Karpas-422 (cell line): ENCODE results near the gene C5AR1. TPM values are rescaled to one million over a fixed set of nuclear protein-coding genes. Genes with fewer than 3 reads are reported as not detected.
"Not testable (repeated sequence)": the region's sequence is repeated elsewhere in the genome, so short reads cannot be mapped to it uniquely, and the experiment has no call there.

ENCODE experiments used
- DNase-seq: peaks from one replicate; pipeline ENCODE4 v3.0.0-alpha.2; 2015
- H2AFZ ChIP-seq: fragments of 200-600 bp; sonication (generic); 2 replicates; pipeline ENCODE4 v1.6.1; 2014; ENCODE audit warnings: antibody characterized with exemption, low read length, mixed read lengths
- H3K27ac ChIP-seq: fragments of 200-600 bp; sonication (generic); 2 replicates; pipeline ENCODE4 v1.5.1; 2014; ENCODE audit warnings: mild to moderate bottlenecking, low read length, moderate library complexity
- H3K27me3 ChIP-seq: fragments of 200-600 bp; sonication (generic); 2 replicates; pipeline ENCODE4 v1.6.1; 2014; ENCODE audit warnings: low read length, mixed read lengths
- H3K36me3 ChIP-seq: fragments of 200-600 bp; sonication (generic); 2 replicates; pipeline ENCODE4 v1.6.1; 2014; ENCODE audit warnings: low read length, mixed read lengths; ENCODE audit not compliant: insufficient read depth
- H3K4me1 ChIP-seq: fragments of 200-600 bp; sonication (generic); 2 replicates; pipeline ENCODE4 v1.6.1; 2014; ENCODE audit warnings: mild to moderate bottlenecking, low read length, mixed read lengths
- H3K4me2 ChIP-seq: fragments of 200-600 bp; sonication (generic); 2 replicates; pipeline ENCODE4 v1.6.1; 2014; ENCODE audit warnings: low read length, low read depth, mild to moderate bottlenecking; ENCODE audit not compliant: poor library complexity, severe bottlenecking
- H3K4me3 ChIP-seq: fragments of 200-600 bp; sonication (generic); 2 replicates; pipeline ENCODE4 v1.5.1; 2014; ENCODE audit warnings: mild to moderate bottlenecking, antibody characterized with exemption, low read length, mixed read lengths
- H3K79me2 ChIP-seq: fragments of 200-600 bp; sonication (generic); 2 replicates; pipeline ENCODE4 v1.6.1; 2014; ENCODE audit warnings: mild to moderate bottlenecking, low read length, mixed read lengths
- H3K9ac ChIP-seq: fragments of 200-600 bp; sonication (generic); 2 replicates; pipeline ENCODE4 v1.6.0; 2014; ENCODE audit warnings: low read length
- H3K9me2 ChIP-seq: fragments of 200-600 bp; sonication (generic), shearing (Covaris generic); replicated peaks from 2 replicates; pipeline ENCODE4 v1.6.0; 2014; ENCODE audit warnings: mild to moderate bottlenecking, low read length, moderate library complexity; ENCODE audit not compliant: insufficient read depth
- H3K9me3 ChIP-seq: fragments of 300-700, 200-600 bp; sonication (generic); 2 replicates; pipeline ENCODE4 v1.6.1; 2014; ENCODE audit warnings: low read length, mixed read lengths
- H4K20me1 ChIP-seq: fragments of 200-600 bp; sonication (generic); 2 replicates; pipeline ENCODE4 v1.6.1; 2014; ENCODE audit warnings: mild to moderate bottlenecking, antibody characterized with exemption, low read length, low read depth; ENCODE audit not compliant: insufficient read depth
- total RNA-seq: library from RNA; depleted of rRNA; stranded (reverse); fragments of >200 nt; shearing (Covaris generic); gene quantifications from 2 replicates; pipeline ENCODE4 v1.2.3, GENCODE V29; 2014; ENCODE audit warnings: low replicate concordance; rRNA removed

The C5AR1 gene
- 0.11 and 0.41 TPM in 2 replicates for total RNA-seq

- H3K79me2 ChIP-seq = no peaks in the 10 kb centered on the region
- H3K4me3 ChIP-seq = no peak within 1 kb of the TSS
- no peaks in the 10 kb centered on the region for H3K9me3 ChIP-seq
- H2AFZ ChIP-seq = no peak within 1 kb of the TSS
- H3K9me2 ChIP-seq = no peaks in the 10 kb centered on the region
- DNase-seq = peak; percentile 56
- no peaks in the 10 kb centered on the region for H3K27me3 ChIP-seq
- H3K9ac ChIP-seq = no peak within 1 kb of the TSS
- peak within 1 kb of the TSS; percentile 38 for H3K4me2 ChIP-seq
- no peaks in the 10 kb centered on the region for H3K36me3 ChIP-seq
- H4K20me1 ChIP-seq = no peaks in the 10 kb centered on the region
- no peak within 1 kb of the TSS for H3K27ac ChIP-seq
- peaks cover 13% of the 10 kb centered on the region for H3K4me1 ChIP-seq
Observed at GRCh38 chr19:47309608-47310007, at the start of gene C5AR1. TSS of gene C5AR1 (plus strand) at chr19:47309861. CDS start at chr19:47309896, 35 bp downstream.

GRCh38 chr19:47260476-47260875 is 49.2 kb upstream of the C5AR1 start:
- Histone ChIP-seq H4K20me1 (0 out of 2 replicates have a peak, but pooled peaks cover 4% of the 10 kb centered on the region), H3K9me2 (no peaks in the 10 kb centered on the region), H3K9ac (no peak overlapping the region), H3K4me3 (no peak overlapping the region), H3K4me1 (peaks cover 16% of the 10 kb centered on the region), H3K36me3 (no peaks in the 10 kb centered on the region), H3K9me3 (no peaks in the 10 kb centered on the region), H3K27me3 (no peaks in the 10 kb centered on the region), H2AFZ (no peak overlapping the region), H3K27ac (no peak overlapping the region), H3K79me2 (peaks cover 14% of the 10 kb centered on the region), H3K4me2 (no peak overlapping the region)
- DNase-seq = no peak

GRCh38 chr19:47261946-47262793 is 47.5 kb upstream of the C5AR1 start:
- not testable (repeated sequence) for H3K9ac ChIP-seq, H2AFZ ChIP-seq, H3K4me3 ChIP-seq, H4K20me1 ChIP-seq, H3K9me3 ChIP-seq, H3K4me2 ChIP-seq, DNase-seq, H3K36me3 ChIP-seq, H3K27me3 ChIP-seq, H3K9me2 ChIP-seq, H3K27ac ChIP-seq
- Histone ChIP-seq H3K4me1 (peaks cover 10% of the 10 kb centered on the region), H3K79me2 (peaks cover 14% of the 10 kb centered on the region)

GRCh38 chr19:47264629-47265028 is 45.0 kb upstream of the C5AR1 start:
- H2AFZ ChIP-seq = no peak overlapping the region
- H3K9ac ChIP-seq = no peak overlapping the region
- H3K27me3 ChIP-seq = no peaks in the 10 kb centered on the region
- no peaks in the 10 kb centered on the region for H3K4me1 ChIP-seq
- no peaks in the 10 kb centered on the region for H3K79me2 ChIP-seq
- H3K4me3 ChIP-seq = no peak overlapping the region
- no peaks in the 10 kb centered on the region for H3K9me2 ChIP-seq
- no peak for DNase-seq
- H3K27ac ChIP-seq = no peak overlapping the region
- H4K20me1 ChIP-seq = no peaks in the 10 kb centered on the region
- no peak overlapping the region for H3K4me2 ChIP-seq
- H3K9me3 ChIP-seq = no peaks in the 10 kb centered on the region
- no peaks in the 10 kb centered on the region for H3K36me3 ChIP-seq

- no peak overlapping the region for H2AFZ ChIP-seq
- H4K20me1 ChIP-seq = no peaks in the 10 kb centered on the region
- H3K36me3 ChIP-seq = no peaks in the 10 kb centered on the region
- no peaks in the 10 kb centered on the region for H3K9me3 ChIP-seq
- no peaks in the 10 kb centered on the region for H3K79me2 ChIP-seq
- H3K9me2 ChIP-seq = no peaks in the 10 kb centered on the region
- DNase-seq = no peak
- H3K4me1 ChIP-seq = no peaks in the 10 kb centered on the region
- H3K4me2 ChIP-seq = no peak overlapping the region
- H3K27me3 ChIP-seq = no peaks in the 10 kb centered on the region
- H3K9ac ChIP-seq = no peak overlapping the region
- no peak overlapping the region for H3K4me3 ChIP-seq
- no peak overlapping the region for H3K27ac ChIP-seq
Observed at GRCh38 chr19:47266401-47266941, 43.2 kb upstream of the C5AR1 start.

GRCh38 chr19:47267350-47267759 is 42.3 kb upstream of the C5AR1 start:
- no peak overlapping the region for H3K4me2 ChIP-seq
- H3K27me3 ChIP-seq = no peaks in the 10 kb centered on the region
- H3K4me1 ChIP-seq = peaks cover under 1% of the 10 kb centered on the region
- H3K9ac ChIP-seq = no peak overlapping the region
- no peaks in the 10 kb centered on the region for H3K9me2 ChIP-seq
- no peak overlapping the region for H3K4me3 ChIP-seq
- no peak overlapping the region for H2AFZ ChIP-seq
- no peaks in the 10 kb centered on the region for H4K20me1 ChIP-seq
- H3K27ac ChIP-seq = no peak overlapping the region
- no peaks in the 10 kb centered on the region for H3K9me3 ChIP-seq
- DNase-seq = no peak
- H3K79me2 ChIP-seq = no peaks in the 10 kb centered on the region
- H3K36me3 ChIP-seq = no peaks in the 10 kb centered on the region

GRCh38 chr19:47268028-47268427 is 41.6 kb upstream of the C5AR1 start:
- Histone ChIP-seq H3K27ac (no peak overlapping the region), H3K4me1 (peaks cover 7% of the 10 kb centered on the region), H3K9me3 (no peaks in the 10 kb centered on the region), H3K9me2 (no peaks in the 10 kb centered on the region), H3K36me3 (no peaks in the 10 kb centered on the region), H3K4me2 (no peak overlapping the region), H3K9ac (no peak overlapping the region), H3K79me2 (no peaks in the 10 kb centered on the region), H3K27me3 (no peaks in the 10 kb centered on the region), H3K4me3 (no peak overlapping the region), H4K20me1 (no peaks in the 10 kb centered on the region), H2AFZ (no peak overlapping the region)
- DNase-seq = no peak

- no peaks in the 10 kb centered on the region for H3K36me3 ChIP-seq
Observed at GRCh38 chr19:47269596-47269995, 40.1 kb upstream of the C5AR1 start.

More at GRCh38 chr19:47269596-47269995, 40.1 kb upstream of the C5AR1 start:
- H3K9me3 ChIP-seq = no peaks in the 10 kb centered on the region
- H3K4me2 ChIP-seq = no peak overlapping the region
- no peak overlapping the region for H3K27ac ChIP-seq
- H3K4me1 ChIP-seq = peaks cover 8% of the 10 kb centered on the region
- no peaks in the 10 kb centered on the region for H4K20me1 ChIP-seq
- H3K27me3 ChIP-seq = no peaks in the 10 kb centered on the region
- DNase-seq = no peak
- H2AFZ ChIP-seq = no peak overlapping the region
- no peak overlapping the region for H3K4me3 ChIP-seq
- H3K79me2 ChIP-seq = no peaks in the 10 kb centered on the region
- no peak overlapping the region for H3K9ac ChIP-seq
- H3K9me2 ChIP-seq = no peaks in the 10 kb centered on the region
